GM18909 (cell line): ENCODE results near the gene MFAP1.
"Not testable (repeated sequence)": the region's sequence is repeated elsewhere in the genome, so short reads cannot be mapped to it uniquely, and the experiment has no call there.

Source experiments
- ATAC-seq: cut with Tn5 transposase; IDR thresholded peaks from one replicate; pipeline ENCODE4 v1.9.1; 2021; ENCODE audit warnings: mild to moderate bottlenecking; ENCODE audit not compliant: unreplicated experiment, poor library complexity

MFAP1 gene, protein sequence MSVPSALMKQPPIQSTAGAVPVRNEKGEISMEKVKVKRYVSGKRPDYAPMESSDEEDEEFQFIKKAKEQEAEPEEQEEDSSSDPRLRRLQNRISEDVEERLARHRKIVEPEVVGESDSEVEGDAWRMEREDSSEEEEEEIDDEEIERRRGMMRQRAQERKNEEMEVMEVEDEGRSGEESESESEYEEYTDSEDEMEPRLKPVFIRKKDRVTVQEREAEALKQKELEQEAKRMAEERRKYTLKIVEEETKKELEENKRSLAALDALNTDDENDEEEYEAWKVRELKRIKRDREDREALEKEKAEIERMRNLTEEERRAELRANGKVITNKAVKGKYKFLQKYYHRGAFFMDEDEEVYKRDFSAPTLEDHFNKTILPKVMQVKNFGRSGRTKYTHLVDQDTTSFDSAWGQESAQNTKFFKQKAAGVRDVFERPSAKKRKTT

DNA sequence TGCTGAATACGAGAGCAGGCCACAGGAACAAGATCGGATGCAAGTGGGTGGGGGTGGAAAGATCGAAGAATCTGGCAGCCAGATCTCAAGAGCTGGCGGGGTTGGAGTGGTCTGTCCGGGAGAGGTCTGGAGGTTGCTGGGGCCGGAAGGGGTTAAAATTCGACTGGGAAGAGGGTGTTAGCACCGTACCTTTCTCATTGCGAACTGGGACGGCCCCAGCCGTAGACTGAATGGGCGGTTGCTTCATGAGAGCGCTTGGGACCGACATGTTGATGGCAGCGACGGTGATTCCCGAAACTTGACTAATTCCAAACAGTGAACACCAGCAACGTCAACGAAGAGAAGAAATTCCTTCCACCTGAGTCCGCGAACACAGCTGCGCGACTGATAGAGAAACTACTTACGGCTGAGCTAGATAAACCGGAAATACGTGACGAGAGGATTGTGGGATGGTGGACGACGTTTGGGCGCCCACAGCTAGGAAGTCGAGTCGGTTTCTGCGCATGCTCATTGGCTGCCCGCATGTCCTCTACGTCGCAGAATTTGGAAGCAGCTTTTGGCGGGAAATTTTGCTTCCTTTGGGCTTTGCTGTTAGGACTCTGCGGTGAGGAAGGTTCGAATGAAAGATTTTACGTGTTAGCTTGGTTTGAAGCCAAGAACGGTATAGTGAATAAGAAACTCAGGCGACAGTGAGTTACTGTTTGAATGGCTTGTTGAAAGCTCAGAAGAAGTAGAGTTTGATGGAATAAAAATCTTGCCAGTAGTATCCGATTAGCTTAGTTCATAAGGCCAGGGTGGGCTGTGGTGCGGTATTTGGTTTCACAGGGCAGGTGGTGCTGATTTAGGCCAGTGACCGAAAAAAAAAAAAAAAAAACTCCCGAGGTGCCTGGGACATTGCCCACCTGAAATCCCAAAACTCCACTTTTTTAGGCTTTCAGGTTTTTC, at the start of gene MFAP1:
Gene MFAP1 (minus strand): TSS at position 389 of the 945 bp plus-strand sequence. CDS start 121 bp downstream, at position 268.
- peak; percentile 81 for ATAC-seq

DNA sequence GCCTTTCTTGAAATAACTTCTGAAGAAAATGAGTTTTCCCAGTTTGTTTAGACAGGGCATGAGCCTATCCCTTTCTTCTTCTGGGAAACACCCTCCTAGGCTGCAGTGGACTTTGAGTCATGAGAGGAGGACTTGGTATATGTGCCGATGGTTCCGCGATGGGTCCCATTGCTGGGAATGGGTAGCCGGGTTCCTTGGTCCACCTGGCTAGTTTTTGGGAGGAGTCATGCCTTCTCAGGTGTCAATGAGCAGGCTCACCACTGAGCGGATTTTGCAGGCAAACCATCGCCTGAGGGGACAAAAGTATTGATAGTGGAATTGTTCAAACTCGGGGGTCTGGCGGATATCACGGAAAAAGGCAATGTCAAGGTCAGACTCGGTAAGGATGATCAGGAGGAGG, 49.2 kb upstream of the MFAP1 start:
- no peak for ATAC-seq

DNA sequence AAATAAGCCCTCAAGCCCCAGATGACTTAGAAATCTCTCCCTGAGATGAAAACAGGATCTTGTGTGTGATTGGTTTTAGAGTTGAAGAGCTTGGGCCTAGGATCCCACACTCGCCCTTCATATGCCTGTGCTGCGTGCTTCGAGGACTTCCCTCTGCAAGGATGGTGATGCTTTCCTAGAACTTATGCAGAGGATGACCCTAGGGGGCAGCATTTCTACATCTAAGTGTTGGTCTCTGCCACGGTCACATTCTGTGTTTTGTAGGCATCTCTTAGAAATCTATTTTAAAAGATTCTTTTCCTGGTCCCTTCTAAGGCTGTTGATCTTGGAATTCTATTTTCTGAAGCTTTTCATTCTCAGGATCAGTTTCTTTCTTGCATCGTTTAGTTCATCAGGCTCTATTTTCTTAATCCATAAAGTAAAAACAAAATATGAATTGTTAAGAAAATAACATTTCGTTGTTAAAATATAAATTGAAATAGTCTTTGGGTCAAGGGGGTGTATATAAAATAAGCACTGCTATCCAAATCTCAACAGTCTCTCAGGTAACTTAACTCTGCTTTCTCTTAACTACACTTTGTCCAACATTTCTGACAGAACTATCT, 48.0 kb upstream of the MFAP1 start:
- ATAC-seq, result no peak

DNA sequence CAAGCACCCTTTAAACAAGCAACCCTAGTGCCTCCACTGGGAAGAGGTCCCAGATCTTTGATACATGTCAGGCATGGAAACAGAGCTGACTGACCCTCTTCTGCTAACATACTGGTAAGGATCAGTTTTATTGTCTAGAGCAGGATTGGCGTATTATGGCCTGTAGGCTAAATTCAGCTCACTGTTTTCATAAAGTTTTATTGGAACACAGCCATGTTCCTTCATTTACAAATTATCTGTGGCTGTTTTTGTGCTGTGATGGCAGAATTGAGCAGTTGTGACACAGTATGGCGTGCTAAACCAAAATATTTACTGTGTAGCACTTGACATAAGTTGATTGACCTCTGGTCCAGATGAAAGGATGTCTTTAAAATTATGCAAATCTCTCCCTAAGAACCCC, 47.3 kb upstream of the MFAP1 start:
- ATAC-seq, result no peak

DNA sequence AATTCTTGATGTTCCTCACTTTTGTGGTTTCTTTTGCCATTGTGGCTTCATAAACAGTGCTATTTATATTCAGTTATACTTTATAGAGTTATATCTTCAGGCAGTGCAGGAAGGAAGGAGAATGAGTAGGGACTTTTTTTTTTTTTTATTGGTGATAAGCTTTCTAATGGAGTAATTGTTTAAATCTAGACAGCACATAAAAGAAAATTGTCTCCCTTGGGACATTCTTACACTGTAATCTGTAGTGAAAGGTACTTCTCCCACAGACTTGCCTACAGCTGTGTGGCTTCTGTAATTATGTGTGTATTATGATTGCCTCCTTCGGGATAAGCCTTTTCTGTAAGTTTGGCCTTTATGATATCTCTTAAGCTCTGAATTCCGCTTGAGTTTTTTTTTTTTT, 43.9 kb upstream of the MFAP1 start:
- ATAC-seq, result no peak

DNA sequence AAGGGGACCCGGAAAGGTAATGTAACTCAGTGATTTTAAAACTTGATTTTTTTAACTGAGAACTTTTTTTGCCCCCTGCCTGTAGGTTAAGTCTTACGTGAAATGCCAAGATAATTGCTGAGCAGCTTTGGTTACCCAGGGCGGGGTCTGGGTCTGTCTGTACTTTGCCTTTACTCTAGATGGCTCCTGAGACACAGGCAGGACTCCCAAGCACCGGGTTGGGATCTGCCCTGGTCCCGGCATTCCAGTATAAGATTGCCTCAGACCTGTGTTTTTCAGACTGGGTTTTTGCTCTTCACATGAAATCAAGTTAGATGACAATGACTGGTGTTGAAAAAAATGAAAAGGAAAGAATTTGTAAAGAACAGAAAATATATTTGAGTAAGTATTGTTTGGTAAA, 42.6 kb upstream of the MFAP1 start:
- ATAC-seq, result no peak

DNA sequence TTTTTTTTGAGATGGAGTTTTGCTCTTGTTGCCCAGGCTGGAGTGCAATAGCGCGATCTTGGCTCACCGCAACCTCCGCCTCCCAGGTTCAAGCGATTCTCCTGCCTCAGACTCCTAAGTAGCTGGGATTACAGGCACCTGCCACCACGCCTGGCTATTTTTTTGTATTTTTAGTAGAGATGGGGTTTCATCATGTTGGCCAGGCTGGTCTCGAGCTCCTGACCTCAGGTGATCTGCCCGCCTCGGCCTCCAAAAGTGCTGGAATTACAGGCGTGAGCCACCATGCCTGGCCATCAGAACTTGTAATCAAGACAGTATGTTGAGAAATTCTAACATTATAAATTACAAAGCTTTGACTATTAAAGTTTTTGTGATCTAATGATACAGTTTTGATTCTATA, 42.1 kb upstream of the MFAP1 start:
- not testable (repeated sequence) for ATAC-seq

DNA sequence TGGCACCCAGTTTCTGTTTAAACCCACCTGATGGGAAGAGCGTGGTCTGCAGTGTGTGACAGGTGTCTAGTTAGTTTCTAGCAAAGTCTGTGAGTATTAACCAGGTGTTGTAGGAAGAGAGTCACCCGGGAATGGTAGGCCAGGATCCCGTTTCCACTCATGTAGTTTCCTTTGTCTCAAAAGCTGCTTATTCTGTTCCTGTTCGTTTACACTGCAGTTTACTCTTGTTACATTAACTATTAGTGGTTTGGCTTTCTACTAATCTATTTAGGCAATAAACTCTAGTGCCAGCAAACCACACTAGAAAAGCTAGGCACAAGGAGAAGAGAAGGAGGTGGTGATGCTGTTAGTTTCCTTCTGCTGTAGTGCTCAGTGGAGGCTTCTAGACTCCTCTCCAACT, 35.1 kb upstream of the MFAP1 start:
- ATAC-seq, result no peak

DNA sequence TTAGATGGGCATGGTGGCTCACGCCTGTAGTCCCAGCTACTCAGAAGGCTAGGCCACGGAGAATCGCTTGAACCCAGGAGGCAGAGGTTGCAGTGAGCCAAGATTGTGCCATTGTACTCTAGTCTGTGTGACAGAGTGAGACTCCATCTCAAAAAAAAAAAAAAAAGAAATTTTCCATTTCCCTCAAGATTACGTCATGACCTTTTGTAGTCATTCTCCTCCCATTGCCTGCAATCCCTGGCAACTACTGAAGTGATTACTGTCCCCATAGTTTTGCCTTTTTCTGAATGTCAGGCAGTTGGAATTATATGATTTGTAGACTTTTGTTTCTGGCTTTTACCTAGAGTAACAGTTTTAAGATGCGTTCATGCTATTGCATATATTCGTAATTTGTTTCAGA, 30.3 kb upstream of the MFAP1 start:
- no peak for ATAC-seq

DNA sequence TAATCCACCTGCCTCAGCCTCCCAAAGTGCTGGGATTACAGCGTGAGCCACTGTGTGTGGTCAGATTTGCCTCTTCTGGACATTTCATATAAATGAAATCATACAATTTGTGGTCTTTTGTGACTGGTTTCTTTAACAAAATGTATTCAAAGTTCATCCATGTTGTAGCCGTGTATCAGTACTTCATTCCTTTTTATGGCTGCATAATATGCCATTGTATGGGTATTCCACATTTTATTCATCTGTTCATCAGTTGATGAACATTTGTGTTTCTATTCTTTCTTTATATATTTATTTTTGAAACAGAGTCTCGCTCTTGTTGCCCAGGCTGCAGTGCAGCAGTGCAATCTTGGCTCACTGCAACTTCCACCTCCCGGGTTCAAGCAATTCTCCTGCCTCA, 28.1 kb upstream of the MFAP1 start:
- no peak for ATAC-seq

DNA sequence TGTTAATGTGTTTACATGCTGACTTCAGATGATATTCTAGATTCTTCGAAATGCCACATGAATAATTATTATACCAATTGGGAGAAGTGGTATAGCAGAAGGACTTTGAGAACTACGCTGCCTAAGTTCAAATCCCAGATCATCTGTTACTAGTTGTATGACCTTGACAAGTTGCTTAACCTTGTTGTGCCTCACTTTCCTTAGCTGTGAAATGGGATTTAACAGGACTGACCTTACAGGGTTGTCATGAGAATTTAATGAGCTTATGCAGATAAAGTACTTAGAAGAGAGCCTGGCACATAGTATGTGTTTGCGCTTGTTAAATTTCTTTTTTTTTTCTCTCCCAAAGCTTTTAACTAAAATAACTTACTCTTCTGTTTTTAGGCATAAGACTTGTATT, 26.8 kb upstream of the MFAP1 start:
- ATAC-seq, result no peak

DNA sequence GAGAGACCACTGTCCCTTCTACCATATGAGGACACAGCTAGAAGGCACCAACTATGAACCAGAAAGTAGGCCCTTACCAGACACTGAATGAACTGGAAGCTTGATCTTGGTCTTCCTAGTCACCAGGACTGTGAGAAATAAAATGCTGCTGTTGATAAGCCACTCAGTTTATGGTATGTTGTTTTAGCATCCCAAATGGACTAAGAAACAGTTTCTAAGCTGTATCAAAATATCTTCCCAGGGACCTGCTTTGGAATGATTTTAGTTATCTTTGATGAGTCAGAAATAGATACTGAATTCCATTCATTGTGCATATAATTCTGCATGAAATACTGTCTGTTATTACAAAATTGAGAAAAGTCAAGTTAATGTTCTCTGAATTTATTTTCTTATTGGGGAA, 20.9 kb upstream of the MFAP1 start:
- ATAC-seq, result no peak

DNA sequence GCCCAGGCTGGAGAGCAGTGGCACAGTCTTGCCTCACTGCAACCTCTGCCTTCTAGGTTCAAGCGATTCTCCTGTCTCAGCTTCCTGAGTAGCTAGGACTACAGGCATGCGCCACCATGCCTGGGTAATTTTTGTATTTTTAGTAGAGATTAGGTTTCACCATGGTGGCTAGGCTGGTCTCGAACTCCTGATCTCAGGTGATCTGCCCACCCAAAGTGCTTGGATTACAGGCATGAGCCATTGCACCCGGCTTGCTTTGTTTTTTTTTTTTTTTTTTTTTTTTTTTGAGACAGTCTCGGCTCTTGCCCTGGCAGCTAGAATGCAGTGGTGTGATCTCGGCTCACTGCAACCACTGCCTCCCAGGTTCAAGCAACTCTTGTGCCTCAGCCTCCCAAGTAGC, 8.0 kb upstream of the MFAP1 start:
- not testable (repeated sequence) for ATAC-seq

DNA sequence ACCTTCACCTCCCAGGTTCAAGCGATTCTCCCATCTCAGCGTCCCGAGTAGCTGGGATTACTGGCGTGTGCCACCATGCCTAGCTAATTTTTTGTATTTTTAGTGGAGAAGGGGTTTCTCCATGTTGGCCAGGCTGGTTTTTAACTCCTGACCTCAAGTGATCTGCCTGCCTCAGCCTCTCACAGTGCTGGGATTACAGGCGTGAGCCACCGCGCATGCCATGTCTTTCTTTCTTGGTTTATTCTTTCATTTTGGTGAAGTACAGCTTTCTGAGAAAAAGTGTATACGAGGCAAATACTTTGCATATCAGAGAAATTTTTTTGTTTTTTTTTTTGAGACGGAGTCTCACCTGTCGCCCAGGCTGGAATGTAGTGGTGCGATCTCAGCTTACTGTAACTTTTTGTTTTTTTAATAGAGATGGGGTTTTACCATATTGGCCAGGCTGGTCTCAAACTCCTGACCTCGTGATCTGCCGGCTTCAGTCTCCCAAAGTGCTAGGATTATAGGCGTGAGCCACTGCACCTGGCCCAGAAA, 7.1 kb upstream of the MFAP1 start:
- ATAC-seq, result not testable (repeated sequence)

DNA sequence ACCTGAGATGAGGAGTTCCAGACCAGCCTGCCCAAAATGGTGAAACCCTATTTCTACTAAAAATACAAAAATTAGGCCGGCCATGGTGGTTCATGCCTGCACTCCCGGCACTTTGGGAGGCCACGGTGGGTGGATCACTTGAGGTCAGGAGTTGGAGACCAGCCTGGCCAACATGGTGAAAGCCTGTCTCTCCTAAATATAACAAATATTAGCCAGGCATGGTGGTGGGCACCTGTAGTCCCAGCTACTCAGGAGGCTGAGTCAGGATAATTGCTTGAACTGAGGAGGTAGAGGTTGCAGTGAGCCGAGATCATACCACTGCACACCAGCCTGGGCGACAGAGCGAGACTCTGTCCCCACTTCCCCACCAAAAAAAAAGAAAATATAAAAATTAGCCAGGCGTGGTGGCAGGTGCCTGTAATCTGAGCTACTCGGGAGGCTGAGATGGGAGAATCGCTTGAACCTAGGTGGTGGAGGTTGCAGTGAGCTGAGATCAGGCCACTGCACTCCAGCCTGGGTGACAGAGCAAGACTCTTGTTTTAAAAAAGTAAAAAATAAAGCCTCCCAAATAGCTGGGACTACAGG, 6.3 kb upstream of the MFAP1 start:
- ATAC-seq, result not testable (repeated sequence)

DNA sequence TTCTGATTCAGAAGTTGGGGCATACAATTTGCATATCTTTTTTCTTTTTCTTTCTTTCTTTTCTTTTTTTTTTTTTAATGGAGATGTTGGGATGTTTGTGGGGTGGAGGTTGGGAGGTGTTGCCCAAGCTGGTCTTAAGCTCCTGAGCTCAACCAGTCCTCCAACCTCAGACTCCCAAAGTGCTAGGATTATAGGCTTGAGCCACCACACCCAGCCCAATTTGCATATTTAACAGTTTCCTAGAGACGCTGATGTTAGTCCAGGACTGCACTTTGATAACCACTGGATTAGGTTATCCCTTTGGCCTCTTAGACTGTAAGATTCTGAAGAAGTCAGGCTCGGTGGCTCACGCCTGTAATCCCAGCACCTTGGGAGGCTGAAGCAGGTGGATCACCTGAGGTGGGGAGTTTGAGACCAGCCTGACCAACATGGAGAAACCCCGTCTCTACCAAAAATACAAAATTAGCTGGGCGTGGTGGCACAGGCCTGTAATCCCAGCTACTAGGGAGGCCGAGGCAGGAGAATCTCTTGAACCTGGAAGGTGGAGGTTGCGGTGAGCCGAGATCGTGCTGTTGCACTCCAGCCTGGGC, 5.6 kb upstream of the MFAP1 start:
- not testable (repeated sequence) for ATAC-seq

DNA sequence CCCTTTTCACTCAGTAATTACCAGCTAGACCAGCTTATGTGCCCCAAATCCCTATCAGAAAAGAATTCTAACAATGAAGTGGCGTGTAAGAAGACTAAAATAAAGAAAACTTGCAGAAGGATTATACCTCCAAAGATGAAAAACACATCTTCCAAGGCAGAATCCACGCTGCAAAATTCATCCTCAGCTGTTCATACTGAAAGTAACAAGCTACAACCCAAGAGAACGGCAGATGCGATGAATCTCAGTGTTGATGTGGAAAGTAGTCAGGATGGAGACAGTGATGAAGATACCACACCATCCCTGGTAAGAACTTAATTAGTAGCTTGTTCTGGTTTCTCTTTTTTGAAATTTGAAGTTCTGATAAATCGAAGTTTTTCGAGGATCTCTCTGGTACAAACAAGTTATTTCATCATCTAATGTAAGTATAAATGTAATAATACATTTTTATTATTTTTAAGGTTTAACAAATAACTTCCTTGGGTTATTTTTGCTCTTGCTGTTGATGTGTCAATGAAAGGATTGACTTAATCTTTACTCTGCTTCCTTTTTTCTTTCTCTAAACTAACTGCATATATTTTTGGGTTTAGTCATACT, 3.7 kb upstream of the MFAP1 start:
- ATAC-seq, result no peak

DNA sequence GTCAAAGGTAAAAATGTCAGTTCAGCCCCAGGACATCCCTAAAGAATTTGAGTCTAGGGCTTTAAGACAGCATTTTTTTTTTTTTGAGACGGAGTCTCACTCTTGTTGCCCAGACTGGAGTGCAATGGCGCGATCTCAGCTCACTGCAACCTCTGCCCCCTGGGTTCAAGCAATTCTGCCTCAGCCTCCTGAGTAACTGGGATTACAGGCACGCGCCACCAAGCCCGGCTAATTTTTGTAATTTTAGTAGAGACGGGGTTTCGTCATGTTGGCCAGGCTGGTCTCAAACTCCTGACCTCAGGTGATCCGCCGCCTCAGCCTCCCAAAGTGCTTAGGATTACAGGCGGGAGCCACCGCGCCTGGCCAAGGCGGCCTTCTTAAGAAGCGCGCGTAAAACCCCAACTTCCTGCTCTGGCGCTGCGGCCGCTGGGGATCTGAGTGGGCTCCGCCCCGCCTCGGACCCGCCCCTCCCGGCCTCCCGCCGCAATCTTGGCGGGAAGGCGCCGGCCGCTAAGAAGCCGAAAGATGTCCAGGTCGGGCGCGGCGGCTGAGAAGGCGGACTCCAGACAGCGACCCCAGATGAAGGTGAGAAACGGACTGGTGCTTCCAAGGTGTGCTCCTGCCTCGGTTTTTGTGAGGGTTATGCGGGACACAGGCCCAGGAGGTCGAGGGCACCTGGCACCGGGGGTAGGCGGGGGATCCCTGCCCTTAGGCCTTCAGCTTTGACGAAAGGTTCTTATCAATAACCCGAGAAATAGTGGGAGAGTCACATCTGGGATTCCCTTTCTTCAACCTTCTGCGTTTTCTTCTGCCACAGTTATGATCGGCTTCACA, 2.2 kb upstream of the MFAP1 start, which contains the start of gene WDR76:
Gene WDR76 (plus strand): TSS at position 495 of the 834 bp plus-strand sequence. CDS start 31 bp downstream, at position 526.
- ATAC-seq, result peak; percentile 57
